SK-N-MC (cell line): ENCODE results near the gene FHAD1.
"Not testable (repeated sequence)": the region's sequence is repeated elsewhere in the genome, so short reads cannot be mapped to it uniquely, and the experiment has no call there.

Experiments used
- DNase-seq: peaks from one replicate; pipeline ENCODE4 v3.0.0-alpha.2; 2011; ENCODE audit warnings: low read depth, low spot score
- H3K27ac ChIP-seq: fragments of 200-600 bp; sonication (generic); 2 replicates; pipeline ENCODE4 v1.5.1; 2016; ENCODE audit warnings: mixed run types
- H3K36me3 ChIP-seq: fragments of 200-600 bp; sonication (generic); 2 replicates; pipeline ENCODE4 v1.6.1; 2017; ENCODE audit warnings: antibody characterized with exemption, low read length, mixed read lengths; ENCODE audit not compliant: insufficient read depth
- H3K4me3 ChIP-seq: fragments of 200-600 bp; sonication (generic); 2 replicates; pipeline ENCODE4 v1.5.1; 2016
- H3K9ac ChIP-seq: fragments of 200-600 bp; sonication (generic); 2 replicates; pipeline ENCODE4 v1.8.0; 2017; ENCODE audit warnings: mixed run types, mixed read lengths; ENCODE audit not compliant: insufficient read length
- H3K9me3 ChIP-seq: fragments of 200-600 bp; sonication (generic); 2 replicates; pipeline ENCODE4 v1.6.1; 2017; ENCODE audit warnings: low read depth, mild to moderate bottlenecking, antibody characterized with exemption, low read length, moderate library complexity, mixed read lengths
- EZH2 ChIP-seq: fragments of 200-600 bp; sonication (generic); IDR thresholded peaks from one replicate; pipeline ENCODE4 v1.6.1; 2017; ENCODE audit warnings: antibody characterized with exemption
- FOXP2 ChIP-seq: optimal IDR thresholded peaks from 2 replicates; pipeline ENCODE3; 2011; ENCODE audit warnings: mild to moderate bottlenecking, moderate library complexity; ENCODE audit not compliant: insufficient read depth; ENCODE audit errors: extremely low read length, control extremely low read depth
- POLR2AphosphoS5 ChIP-seq: IDR thresholded peaks from 2 replicates; pipeline ENCODE4 v1.6.1; 2012; ENCODE audit warnings: mild to moderate bottlenecking, low read depth, low read length, borderline replicate concordance

The FHAD1 gene

GRCh38 chr1:15287035-15287979 lies 40.3 kb downstream of the FHAD1 start:
- DNase-seq: no peak
- Histone ChIP-seq H3K36me3 (no peaks in the 10 kb centered on the region), H3K27ac (no peak overlapping the region), H3K9ac (no peak overlapping the region), H3K4me3 (no peak overlapping the region), H3K9me3 (no peaks in the 10 kb centered on the region)
- TF ChIP-seq POLR2AphosphoS5 (no peak), FOXP2 (no peak), EZH2 (no peak)

- no peaks in the 10 kb centered on the region for H3K9me3 ChIP-seq
- TF ChIP-seq FOXP2 (no peak), POLR2AphosphoS5 (no peak), EZH2 (no peak)
- H3K9ac ChIP-seq: no peak overlapping the region
- H3K27ac ChIP-seq: no peak overlapping the region
- DNase-seq: no peak
- no peaks in the 10 kb centered on the region for H3K36me3 ChIP-seq
- H3K4me3 ChIP-seq: no peak overlapping the region
Measured at GRCh38 chr1:15288173-15288926, 41.3 kb downstream of the FHAD1 start.

DNA sequence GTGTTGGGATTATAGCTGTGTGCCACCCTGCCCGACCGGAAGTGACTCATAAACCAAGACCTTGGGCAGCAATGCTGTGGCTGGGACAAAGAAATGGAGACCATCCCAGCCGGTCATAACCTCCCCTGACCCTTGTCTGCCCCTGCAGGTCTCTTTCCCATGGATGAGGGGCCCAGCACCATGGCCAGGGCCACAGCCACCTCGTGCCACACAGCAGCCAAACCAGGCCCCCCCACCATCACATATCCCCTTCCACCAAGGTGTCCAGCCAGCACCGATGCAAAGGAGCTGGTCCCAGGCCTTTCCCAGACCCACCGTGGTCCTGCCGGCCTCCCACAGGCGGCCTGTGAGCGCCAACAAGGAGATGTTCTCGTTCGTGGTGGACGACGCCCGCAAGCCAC lies 42.2 kb downstream of the FHAD1 start:
- H3K4me3 ChIP-seq: no peak overlapping the region
- H3K27ac ChIP-seq: no peak overlapping the region
- H3K36me3 ChIP-seq: no peaks in the 10 kb centered on the region
- H3K9ac ChIP-seq: no peak overlapping the region
- no peaks in the 10 kb centered on the region for H3K9me3 ChIP-seq
- no peak for DNase-seq
- TF ChIP-seq POLR2AphosphoS5 (no peak), EZH2 (no peak), FOXP2 (no peak)

GRCh38 chr1:15290382-15290781 lies 43.4 kb downstream of the FHAD1 start:
- H3K4me3 ChIP-seq: no peak overlapping the region
- no peak overlapping the region for H3K9ac ChIP-seq
- no peaks in the 10 kb centered on the region for H3K36me3 ChIP-seq
- no peak for DNase-seq
- TF ChIP-seq POLR2AphosphoS5 (no peak), FOXP2 (no peak), EZH2 (no peak)
- no peak overlapping the region for H3K27ac ChIP-seq
- no peaks in the 10 kb centered on the region for H3K9me3 ChIP-seq

- TF ChIP-seq POLR2AphosphoS5 (no peak), FOXP2 (no peak), EZH2 (no peak)
- DNase-seq: no peak
- H3K27ac ChIP-seq: no peak overlapping the region
- no peaks in the 10 kb centered on the region for H3K9me3 ChIP-seq
- no peak overlapping the region for H3K9ac ChIP-seq
- no peaks in the 10 kb centered on the region for H3K36me3 ChIP-seq
- no peak overlapping the region for H3K4me3 ChIP-seq
Measured at GRCh38 chr1:15295696-15296095, 48.7 kb downstream of the FHAD1 start.

GRCh38 chr1:15296585-15297321 lies 49.7 kb downstream of the FHAD1 start:
- Histone ChIP-seq H3K27ac (no peak overlapping the region), H3K9me3 (no peaks in the 10 kb centered on the region), H3K9ac (no peak overlapping the region), H3K36me3 (no peaks in the 10 kb centered on the region), H3K4me3 (no peak overlapping the region)
- DNase-seq: no peak
- no peak for TF ChIP-seq FOXP2
- TF ChIP-seq EZH2: no peak
- no peak for TF ChIP-seq POLR2AphosphoS5

- not testable (repeated sequence) for H3K27ac ChIP-seq, H3K4me3 ChIP-seq, H3K9ac ChIP-seq, H3K9me3 ChIP-seq, H3K36me3 ChIP-seq, DNase-seq
Measured at GRCh38 chr1:15297975-15298374, 51.0 kb downstream of the FHAD1 start.

GRCh38 chr1:15299179-15299578 lies 52.2 kb downstream of the FHAD1 start:
- Histone ChIP-seq H3K4me3 (no peak overlapping the region), H3K9ac (no peak overlapping the region), H3K9me3 (no peaks in the 10 kb centered on the region), H3K27ac (no peak overlapping the region), H3K36me3 (no peaks in the 10 kb centered on the region)
- DNase-seq: no peak
- TF ChIP-seq POLR2AphosphoS5 (no peak), FOXP2 (no peak)
